ENCODE data around the gene TEDC2. TPM values are rescaled to one million over a fixed set of nuclear protein-coding genes. Genes with fewer than 3 reads are reported as not detected.

Gene TEDC2
- polyA plus RNA-seq, 2 of the 4 experiments (the other 2 are of a cell fraction), result 9.5 to 22.6 TPM

DNA sequence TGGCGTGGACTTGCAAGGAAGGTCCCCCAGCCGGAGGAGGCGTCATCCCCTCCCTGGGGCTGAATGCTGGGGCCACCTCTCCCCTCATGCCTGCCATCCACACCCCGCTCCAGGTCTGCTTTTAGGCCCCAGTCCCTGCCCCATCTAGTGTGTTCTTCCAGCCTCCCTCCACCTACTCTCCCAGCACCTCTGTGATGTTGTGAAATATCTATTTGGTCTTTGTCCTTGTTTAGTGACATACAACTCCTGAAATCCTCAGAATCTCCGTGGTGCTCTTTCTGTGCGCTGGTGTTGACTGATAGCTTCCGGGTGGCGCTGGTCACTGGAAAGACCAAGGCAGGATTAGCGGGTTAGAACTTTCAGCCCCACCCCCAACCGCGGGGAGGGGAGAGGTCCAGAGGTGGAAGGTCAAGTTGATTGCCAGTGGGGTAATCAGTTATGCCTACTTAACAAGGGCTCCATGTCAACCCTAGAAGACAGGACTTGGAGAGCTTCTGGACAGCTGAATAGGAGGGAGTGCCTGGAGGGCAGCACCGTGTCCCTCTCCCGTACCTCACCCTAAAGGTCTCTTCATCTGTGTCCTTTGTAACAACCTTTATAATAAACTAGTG is 25.1 kb downstream of the TEDC2 start (continued):
- TF ChIP-seq EHMT2 (IDR thresholded peaks at IDR 0.05; ENCODE audit: low read depth), result no peak
- TF ChIP-seq ZC3H11A (IDR thresholded peaks at IDR 0.05), result no peak
- no peak for TF ChIP-seq POLR2A (IDR thresholded peaks at IDR 0.05; ENCODE audit: low read length)
- no peak for TF ChIP-seq RAD21 (conservative IDR thresholded peaks at IDR 0.05 in 1 of 2, IDR thresholded peaks at IDR 0.05 in 1 of 2)
- TF ChIP-seq EHF (CRISPR knock-in tag; IDR thresholded peaks at IDR 0.05), result no peak
- TF ChIP-seq SMC3 (IDR thresholded peaks at IDR 0.05), result no peak

DNA sequence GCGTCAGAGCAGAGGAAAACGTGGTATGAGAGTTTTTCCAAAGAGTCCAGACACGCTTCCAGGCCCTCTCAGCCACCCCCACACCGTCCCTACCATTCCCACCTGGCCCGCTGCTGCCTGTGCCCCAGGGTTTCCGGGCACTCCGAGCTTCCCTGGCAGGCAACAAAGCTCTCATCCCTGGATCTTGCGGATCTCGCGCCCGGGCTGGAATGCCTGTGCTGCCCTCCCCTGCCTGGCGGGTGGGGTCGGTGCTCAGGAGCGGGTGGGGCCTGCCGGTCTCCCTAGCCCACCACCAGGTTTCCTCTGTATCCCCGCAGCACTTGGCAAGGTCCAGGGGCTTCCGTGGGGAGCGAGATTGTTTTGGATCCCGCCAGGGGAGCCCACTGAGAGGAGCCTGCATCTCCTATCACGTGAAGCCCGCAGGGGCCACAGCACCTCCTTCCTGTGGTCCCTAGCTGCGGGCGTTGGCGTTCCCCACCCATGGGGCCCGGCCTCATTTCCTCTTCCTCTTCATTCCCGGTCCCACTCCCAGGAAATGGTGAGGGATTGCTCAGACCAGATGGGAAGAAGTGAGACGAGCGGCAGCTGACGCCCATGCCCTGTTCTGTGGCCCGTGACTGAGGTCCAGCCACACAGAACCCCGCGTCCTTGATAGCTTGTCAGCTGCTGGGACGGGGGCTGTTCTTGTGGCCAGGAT is 26.1 kb downstream of the TEDC2 start:
- CTCF ChIA-PET, result interaction anchor here (0.8 to 13.5 kb wide), 4 partner anchors 8 to 190 kb away, joined by 3 to 98 read pairs (median 4); no protein-coding TSS in a partner anchor
- TF ChIP-seq ZSCAN20 (CRISPR knock-in tag; IDR thresholded peaks at IDR 0.05), result no peak
- no peak for TF ChIP-seq FOSL2 (IDR thresholded peaks at IDR 0.05)
- no peak for TF ChIP-seq FOSL2 (CRISPR knock-in tag; IDR thresholded peaks at IDR 0.05)
- no peak for TF ChIP-seq POLR2A (IDR thresholded peaks at IDR 0.05; ENCODE audit: low read length)
- TF ChIP-seq, protein P1, sequence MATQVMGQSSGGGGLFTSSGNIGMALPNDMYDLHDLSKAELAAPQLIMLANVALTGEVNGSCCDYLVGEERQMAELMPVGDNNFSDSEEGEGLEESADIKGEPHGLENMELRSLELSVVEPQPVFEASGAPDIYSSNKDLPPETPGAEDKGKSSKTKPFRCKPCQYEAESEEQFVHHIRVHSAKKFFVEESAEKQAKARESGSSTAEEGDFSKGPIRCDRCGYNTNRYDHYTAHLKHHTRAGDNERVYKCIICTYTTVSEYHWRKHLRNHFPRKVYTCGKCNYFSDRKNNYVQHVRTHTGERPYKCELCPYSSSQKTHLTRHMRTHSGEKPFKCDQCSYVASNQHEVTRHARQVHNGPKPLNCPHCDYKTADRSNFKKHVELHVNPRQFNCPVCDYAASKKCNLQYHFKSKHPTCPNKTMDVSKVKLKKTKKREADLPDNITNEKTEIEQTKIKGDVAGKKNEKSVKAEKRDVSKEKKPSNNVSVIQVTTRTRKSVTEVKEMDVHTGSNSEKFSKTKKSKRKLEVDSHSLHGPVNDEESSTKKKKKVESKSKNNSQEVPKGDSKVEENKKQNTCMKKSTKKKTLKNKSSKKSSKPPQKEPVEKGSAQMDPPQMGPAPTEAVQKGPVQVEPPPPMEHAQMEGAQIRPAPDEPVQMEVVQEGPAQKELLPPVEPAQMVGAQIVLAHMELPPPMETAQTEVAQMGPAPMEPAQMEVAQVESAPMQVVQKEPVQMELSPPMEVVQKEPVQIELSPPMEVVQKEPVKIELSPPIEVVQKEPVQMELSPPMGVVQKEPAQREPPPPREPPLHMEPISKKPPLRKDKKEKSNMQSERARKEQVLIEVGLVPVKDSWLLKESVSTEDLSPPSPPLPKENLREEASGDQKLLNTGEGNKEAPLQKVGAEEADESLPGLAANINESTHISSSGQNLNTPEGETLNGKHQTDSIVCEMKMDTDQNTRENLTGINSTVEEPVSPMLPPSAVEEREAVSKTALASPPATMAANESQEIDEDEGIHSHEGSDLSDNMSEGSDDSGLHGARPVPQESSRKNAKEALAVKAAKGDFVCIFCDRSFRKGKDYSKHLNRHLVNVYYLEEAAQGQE (IDR thresholded peaks at IDR 0.05), result no peak
- no peak for TF ChIP-seq TFCP2L1 (CRISPR knock-in tag; IDR thresholded peaks at IDR 0.05)
- TF ChIP-seq MYC (IDR thresholded peaks at IDR 0.05; ENCODE audit: borderline replicate concordance, low read length), result no peak
- POLR2A ChIA-PET, result interaction anchor here (1.3 kb wide), 1 partner anchor 11 kb away, joined by 3 read pairs; the partner anchor contains the start of gene TBC1D24
- Histone ChIP-seq H3K4me3 (no peak overlapping the region), H3K9me3 (no peaks in the 10 kb centered on the region), H3K4me2 (no peak overlapping the region), H3K27ac (no peak overlapping the region), H3K4me1 (no peaks in the 10 kb centered on the region)
- FAIRE-seq, result no peak
- DNase-seq (ENCODE audit: low read depth in 1 of 2, low spot score in 1 of 2), result no peak
- WGBS (ENCODE audit: missing lambda C conversion rate), result 84% methylated on average over 32 of the region's 33 CpGs
- no peak for ATAC-seq

DNA sequence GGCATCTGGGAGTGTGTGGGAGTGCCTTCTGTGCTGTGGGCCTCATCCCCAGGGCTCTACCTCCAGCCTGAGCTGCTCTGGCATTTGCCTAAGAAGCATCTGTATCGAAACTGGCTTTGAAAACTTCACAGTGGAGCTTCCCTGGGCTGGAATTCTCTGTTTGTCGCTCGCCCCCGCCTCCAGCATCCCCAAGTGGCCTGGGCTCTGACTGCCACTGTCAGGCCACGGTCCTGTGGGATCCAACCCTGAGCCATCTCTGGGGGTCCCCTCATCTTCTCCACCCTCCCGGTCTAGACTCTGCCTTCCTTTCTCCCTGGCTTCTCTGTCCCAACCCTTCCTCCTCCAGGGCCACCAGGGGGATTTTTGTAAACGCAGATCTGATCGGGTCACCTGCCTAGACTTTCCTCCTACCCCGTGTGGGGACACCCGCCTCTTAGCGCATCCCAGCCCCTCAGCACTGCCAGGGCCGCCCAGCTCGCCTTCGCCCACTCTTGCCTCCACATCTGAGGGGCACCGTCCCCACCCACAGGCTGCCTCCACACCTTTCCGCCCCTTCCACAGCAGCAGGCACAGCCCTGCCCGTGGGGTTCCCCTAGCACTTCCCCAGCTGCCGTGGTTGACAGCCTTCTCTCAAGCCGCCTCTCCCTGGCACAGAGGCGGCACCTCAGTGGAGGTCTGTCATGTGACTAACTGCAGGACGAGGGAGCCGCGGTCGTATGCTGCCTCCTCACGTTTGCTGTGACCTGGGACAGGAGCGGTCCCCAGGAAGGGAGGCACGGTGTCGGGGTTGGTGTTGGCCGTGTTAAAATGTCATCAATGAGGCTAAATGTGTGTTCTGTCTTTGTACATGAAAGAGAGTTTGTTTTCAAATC is 27.0 kb downstream of the TEDC2 start:
- ChIA-PET CTCF (interaction anchor here (0.8 to 13.5 kb wide), 5 partner anchors 9 to 191 kb away, joined by 3 to 98 read pairs (median 4); no protein-coding TSS in a partner anchor), POLR2A (interaction anchor here (1.3 kb wide), 1 partner anchor 12 kb away, joined by 3 read pairs; the partner anchor contains the start of gene TBC1D24)
- ATAC-seq (no peak; a peak in 1 of 6 replicates), DNase-seq (ENCODE audit: low read depth in 1 of 2, low spot score in 1 of 2) (no peak), FAIRE-seq (no peak)
- no peak for TF ChIP-seq CEBPB (IDR thresholded peaks at IDR 0.05)
- TF ChIP-seq EP300 (IDR thresholded peaks at IDR 0.05), result no peak
- TF ChIP-seq, protein P2, sequence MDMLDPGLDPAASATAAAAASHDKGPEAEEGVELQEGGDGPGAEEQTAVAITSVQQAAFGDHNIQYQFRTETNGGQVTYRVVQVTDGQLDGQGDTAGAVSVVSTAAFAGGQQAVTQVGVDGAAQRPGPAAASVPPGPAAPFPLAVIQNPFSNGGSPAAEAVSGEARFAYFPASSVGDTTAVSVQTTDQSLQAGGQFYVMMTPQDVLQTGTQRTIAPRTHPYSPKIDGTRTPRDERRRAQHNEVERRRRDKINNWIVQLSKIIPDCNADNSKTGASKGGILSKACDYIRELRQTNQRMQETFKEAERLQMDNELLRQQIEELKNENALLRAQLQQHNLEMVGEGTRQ (IDR thresholded peaks at IDR 0.05), result no peak
- TF ChIP-seq MAFK (IDR thresholded peaks at IDR 0.05; ENCODE audit: partially characterized antibody), result no peak
- TF ChIP-seq CBX8 (IDR thresholded peaks at IDR 0.05), result no peak
- TF ChIP-seq NR3C1 (IDR thresholded peaks at IDR 0.05), result no peak
- TF ChIP-seq MAZ (IDR thresholded peaks at IDR 0.05; ENCODE audit: borderline replicate concordance, low read depth, low read length), result no peak
- no peak for TF ChIP-seq HDAC2 (IDR thresholded peaks at IDR 0.05)
- TF ChIP-seq, protein P1 (IDR thresholded peaks at IDR 0.05), result no peak
- no peak for TF ChIP-seq BHLHE40 (IDR thresholded peaks at IDR 0.05; ENCODE audit: low read depth, low read length)
- TF ChIP-seq FOSL2 (IDR thresholded peaks at IDR 0.05), result no peak
- TF ChIP-seq FOSL2 (CRISPR knock-in tag; IDR thresholded peaks at IDR 0.05), result no peak
- TF ChIP-seq ZC3H11A (IDR thresholded peaks at IDR 0.05), result no peak
- no peak for TF ChIP-seq ZSCAN20 (CRISPR knock-in tag; IDR thresholded peaks at IDR 0.05)
- TF ChIP-seq, protein P3, sequence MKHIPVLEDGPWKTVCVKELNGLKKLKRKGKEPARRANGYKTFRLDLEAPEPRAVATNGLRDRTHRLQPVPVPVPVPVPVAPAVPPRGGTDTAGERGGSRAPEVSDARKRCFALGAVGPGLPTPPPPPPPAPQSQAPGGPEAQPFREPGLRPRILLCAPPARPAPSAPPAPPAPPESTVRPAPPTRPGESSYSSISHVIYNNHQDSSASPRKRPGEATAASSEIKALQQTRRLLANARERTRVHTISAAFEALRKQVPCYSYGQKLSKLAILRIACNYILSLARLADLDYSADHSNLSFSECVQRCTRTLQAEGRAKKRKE (CRISPR knock-in tag; IDR thresholded peaks at IDR 0.05; ENCODE audit: low read depth), result no peak
- Histone ChIP-seq H3K4me2 (no peak overlapping the region), H3K27ac (no peak overlapping the region), H3K4me1 (no peaks in the 10 kb centered on the region), H3K4me3 (no peak overlapping the region), H3K9me3 (no peaks in the 10 kb centered on the region)
- 90% methylated on average over 29 of the region's 29 CpGs for WGBS (ENCODE audit: missing lambda C conversion rate)
